Suprapubic skin (tissue), 3 donors: Measurements from ENCODE around the gene PPP1R18.

Source experiments
- EP300 ChIP-seq: sonication (generic); formaldehyde crosslinking; IDR thresholded peaks from one replicate; pipeline ENCODE4 v1.6.1; 2017; ENCODE audit warnings: antibody characterized with exemption
- POLR2A ChIP-seq, 2 donors: fragments of 450-650 bp; IDR thresholded peaks; one replicate each; pipeline ENCODE4 v1.6.1; 2017; ENCODE audit warnings: antibody characterized with exemption in 2 of 2, mild to moderate bottlenecking in 2 of 2, moderate library complexity in 2 of 2
- TF ChIP-seq, protein P1 (sequence below), 2 donors: fragments of 200-600 bp in 1 of 2; fragments of 450-650 bp in 1 of 2; sonication (generic) in 1 of 2; IDR thresholded peaks; one replicate each; pipeline ENCODE4 v1.5.1; 2016 to 2019; ENCODE audit warnings: antibody characterized with exemption in 2 of 2, mild to moderate bottlenecking in 1 of 2, moderate library complexity in 1 of 2

DNA sequence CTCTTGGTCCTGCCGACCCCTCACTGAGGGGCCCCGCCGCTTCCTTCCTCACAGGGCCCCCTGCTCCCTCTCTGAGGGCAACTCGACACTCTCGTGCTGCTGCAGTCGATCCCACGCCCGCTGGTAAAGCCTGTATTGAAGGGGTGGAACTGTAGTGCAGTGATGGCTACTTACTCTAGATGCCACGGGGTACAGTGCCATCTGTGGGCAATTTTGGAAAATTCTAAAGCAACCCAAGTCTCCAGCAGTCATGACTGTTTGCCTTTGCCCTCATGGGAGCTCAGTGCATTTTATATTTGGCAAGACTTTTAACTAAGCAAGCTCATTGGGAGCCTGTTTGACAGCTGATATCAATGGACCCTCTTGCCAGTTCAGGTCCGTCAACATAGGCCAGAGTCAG lies 46.0 kb downstream of the PPP1R18 start:
- TF ChIP-seq, protein P1, sequence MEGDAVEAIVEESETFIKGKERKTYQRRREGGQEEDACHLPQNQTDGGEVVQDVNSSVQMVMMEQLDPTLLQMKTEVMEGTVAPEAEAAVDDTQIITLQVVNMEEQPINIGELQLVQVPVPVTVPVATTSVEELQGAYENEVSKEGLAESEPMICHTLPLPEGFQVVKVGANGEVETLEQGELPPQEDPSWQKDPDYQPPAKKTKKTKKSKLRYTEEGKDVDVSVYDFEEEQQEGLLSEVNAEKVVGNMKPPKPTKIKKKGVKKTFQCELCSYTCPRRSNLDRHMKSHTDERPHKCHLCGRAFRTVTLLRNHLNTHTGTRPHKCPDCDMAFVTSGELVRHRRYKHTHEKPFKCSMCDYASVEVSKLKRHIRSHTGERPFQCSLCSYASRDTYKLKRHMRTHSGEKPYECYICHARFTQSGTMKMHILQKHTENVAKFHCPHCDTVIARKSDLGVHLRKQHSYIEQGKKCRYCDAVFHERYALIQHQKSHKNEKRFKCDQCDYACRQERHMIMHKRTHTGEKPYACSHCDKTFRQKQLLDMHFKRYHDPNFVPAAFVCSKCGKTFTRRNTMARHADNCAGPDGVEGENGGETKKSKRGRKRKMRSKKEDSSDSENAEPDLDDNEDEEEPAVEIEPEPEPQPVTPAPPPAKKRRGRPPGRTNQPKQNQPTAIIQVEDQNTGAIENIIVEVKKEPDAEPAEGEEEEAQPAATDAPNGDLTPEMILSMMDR (IDR thresholded peaks at IDR 0.05): no peak
- TF ChIP-seq POLR2A (IDR thresholded peaks at IDR 0.05) (no peak), EP300 (no peak)
